Measurements from ENCODE around the gene HRH2. TPM values are rescaled to one million over a fixed set of nuclear protein-coding genes. Genes with fewer than 3 reads are reported as not detected.
"Not testable (repeated sequence)": the region's sequence is repeated elsewhere in the genome, so short reads cannot be mapped to it uniquely, and the experiment has no call there.

Gene HRH2
- polyA plus RNA-seq, 6 donors from 2014 or later = not detected

DNA sequence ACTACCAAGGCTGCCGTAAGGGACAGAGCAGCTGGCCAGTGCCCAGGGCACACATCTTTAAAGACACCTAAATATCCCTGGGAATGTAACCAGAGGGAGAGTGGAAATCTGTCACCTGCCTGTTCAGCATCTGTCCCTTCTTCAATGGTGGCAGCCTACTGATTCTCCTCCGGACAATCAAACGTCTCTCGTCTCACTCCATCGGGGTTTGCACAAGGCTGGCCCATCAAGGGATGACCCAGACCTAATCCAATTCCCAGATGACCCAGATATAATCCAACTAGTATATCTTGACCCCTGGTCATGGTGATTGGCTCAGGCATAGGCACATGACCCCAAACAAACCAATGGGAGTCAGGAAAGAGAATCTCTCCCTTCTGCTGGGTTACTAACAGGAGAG, 93.5 kb downstream of the HRH2 start:
- Mint-ChIP-seq H3K4me1 (no peaks in the 10 kb centered on the region), H3K27me3 (peaks cover 49 to 70% (median 67%) of the 10 kb centered on the region in 3 donors), H3K9me3 (peaks cover 0 to 2% (median 0%) of the 10 kb centered on the region in 7 donors), H3K4me3 (no peak overlapping the region), H3K36me3 (no peaks in the 10 kb centered on the region), H3K27ac (no peak overlapping the region)
- no peak for ATAC-seq (ENCODE audit: low read depth in 2 of 2)
- DNase-seq = no peak

DNA sequence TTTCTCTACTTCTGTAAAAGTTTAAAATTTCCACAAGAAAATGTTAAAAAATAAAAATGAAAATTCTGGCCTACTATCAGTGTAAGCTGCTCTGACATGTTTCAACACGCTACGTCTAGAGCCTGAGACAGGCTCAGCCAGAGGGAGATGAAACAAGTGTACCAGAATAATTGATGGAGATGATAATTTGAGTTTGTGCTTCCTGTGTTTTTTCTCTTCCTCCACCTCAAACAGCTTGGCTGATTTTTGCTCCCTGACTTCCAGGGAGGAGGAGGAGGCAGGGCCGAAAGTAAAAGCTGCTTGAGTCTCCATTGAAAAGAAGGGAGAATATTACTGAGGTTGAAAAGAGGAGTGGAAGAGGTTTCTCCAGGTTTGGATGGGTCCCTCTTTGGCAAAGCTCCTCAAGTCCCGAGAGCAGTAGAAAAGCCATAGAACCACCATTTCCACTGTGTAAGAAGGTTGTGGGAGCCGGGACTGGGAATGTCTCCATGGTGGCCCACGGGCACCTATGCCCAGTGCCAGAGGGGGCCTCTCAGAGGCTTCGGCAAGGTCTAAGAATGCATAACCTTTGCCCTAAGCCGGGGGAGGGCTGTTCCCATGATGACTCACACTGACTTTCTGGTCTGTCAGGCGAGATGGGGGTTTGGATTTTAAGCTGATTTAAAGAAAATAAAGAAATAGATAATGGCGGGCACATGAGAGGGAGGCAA, 95.1 kb downstream of the HRH2 start:
- H3K4me3 Mint-ChIP-seq = no peak overlapping the region

DNA sequence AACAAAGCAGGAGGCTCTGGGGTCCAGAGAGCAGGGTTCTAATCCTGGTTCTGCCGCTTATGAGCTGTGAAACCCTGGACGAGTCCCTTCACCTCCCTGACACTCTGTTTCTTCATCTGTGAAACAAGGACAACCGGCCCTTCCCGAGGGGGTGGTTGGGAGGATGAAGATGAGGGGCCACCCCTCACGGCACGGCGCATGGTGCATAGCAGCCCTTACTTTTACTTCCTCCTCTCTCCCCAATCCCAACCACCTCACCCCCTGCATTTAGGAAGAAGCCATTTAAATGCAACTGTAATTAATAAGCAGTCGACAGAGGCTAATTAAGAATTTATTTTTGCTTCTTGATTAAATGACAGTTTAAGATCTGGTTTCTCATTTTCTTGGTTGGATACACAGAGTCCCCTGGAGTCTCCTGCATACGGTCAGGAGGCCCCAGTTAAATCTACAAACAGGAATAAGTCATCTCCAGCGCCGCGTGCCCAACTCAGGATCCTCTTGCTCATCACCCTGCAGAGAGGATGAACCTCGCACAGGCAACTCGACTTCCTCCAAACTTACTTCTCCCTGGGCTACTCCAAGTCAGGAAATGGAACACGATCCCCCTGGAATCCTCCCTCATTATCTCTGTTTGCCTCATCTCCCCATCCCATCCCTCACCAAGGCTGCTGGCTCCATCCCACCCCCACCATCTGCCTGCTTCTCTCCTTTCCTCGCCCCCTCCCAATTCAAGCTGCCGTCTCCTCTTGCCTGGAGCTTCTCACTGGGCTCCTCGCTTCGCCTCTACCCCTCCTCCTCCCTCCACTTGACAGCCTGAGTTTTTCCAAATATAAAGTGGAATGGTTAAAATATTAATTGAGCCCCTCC, 95.9 kb downstream of the HRH2 start:
- H3K36me3 Mint-ChIP-seq = no peaks in the 10 kb centered on the region
- no peak overlapping the region for H3K27ac Mint-ChIP-seq
- ATAC-seq (ENCODE audit: low read depth in 2 of 2) (no peak), DNase-seq (no peak)
- H3K4me1 Mint-ChIP-seq = no peaks in the 10 kb centered on the region
- peaks cover 34 to 78% (median 68%) of the 10 kb centered on the region in 3 donors for H3K27me3 Mint-ChIP-seq
- H3K9me3 Mint-ChIP-seq = peaks cover 0 to 4% (median 0%) of the 10 kb centered on the region in 7 donors
- no peak overlapping the region for H3K4me3 Mint-ChIP-seq

More for the DNA sequence above, 95.1 kb downstream of the HRH2 start:
- Mint-ChIP-seq H3K27ac (no peak overlapping the region), H3K4me1 (no peaks in the 10 kb centered on the region), H3K9me3 (peaks cover 0 to 2% (median 0%) of the 10 kb centered on the region in 7 donors), H3K27me3 (peaks cover 39 to 74% (median 66%) of the 10 kb centered on the region in 3 donors), H3K36me3 (no peaks in the 10 kb centered on the region)
- ATAC-seq (ENCODE audit: low read depth in 2 of 2) = no peak
- DNase-seq = no peak

DNA sequence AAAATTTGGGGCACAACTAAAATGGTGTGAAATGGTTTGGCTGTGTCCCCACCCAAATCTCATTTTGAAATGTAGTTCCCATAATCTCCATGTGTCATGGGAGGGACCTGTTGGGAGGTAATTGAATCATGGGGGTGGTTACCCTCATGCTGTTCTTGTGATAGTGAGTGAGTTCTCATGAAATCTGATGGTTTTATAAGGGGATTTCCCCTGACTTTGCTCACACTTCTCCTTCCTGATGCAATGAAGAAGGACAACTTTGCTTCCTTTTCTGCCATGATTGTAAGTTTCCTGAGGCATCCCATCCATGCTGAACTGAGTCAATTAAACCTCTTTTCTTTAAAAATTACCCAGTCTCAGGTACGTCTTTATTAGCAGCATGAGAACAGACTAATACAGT, 102.1 kb downstream of the HRH2 start:
- H3K4me1 Mint-ChIP-seq; H3K4me3 Mint-ChIP-seq; H3K27ac Mint-ChIP-seq; DNase-seq; ATAC-seq (ENCODE audit: low read depth in 2 of 2); H3K36me3 Mint-ChIP-seq: not testable (repeated sequence)
- H3K9me3 Mint-ChIP-seq = peaks cover 0 to 22% (median 12%) of the 10 kb centered on the region in 7 donors
- H3K27me3 Mint-ChIP-seq = peaks cover 31 to 55% (median 42%) of the 10 kb centered on the region in 3 donors

Other genes with a start within 250 kb of the HRH2 start
- gene DRD1, start 213.9 kb upstream of the HRH2 start, polyA plus RNA-seq (ENCODE audit: low read depth in 6 of 6) = not detected
- gene SFXN1, start 179.5 kb upstream of the HRH2 start, polyA plus RNA-seq (ENCODE audit: low read depth in 6 of 6) = 10 to 100 TPM; 12.0 to 18.0 (median 16.0) TPM
- gene CPLX2, start 213.5 kb downstream of the HRH2 start, polyA plus RNA-seq (ENCODE audit: low read depth in 6 of 6) = not detected